CD4-positive, alpha-beta memory T cell (primary cell): ENCODE results near the gene KLHL4. TPM values are rescaled to one million over a fixed set of nuclear protein-coding genes. Genes with fewer than 3 reads are reported as not detected.
"Not testable (repeated sequence)": the region's sequence is repeated elsewhere in the genome, so short reads cannot be mapped to it uniquely, and the experiment has no call there.

Source experiments
- CTCF ChIA-PET: fragments of 350-600 bp; sonication (Branson Sonifier 250); formaldehyde crosslinking; loops from one replicate; lab custom pipeline; 2021; ENCODE audit warnings: inconsistent platforms; ENCODE audit not compliant: partially characterized antibody; lab: Charles Lee
- POLR2A ChIA-PET: fragments of 350-600 bp; sonication (Branson Sonifier 250); formaldehyde crosslinking; loops from one replicate; lab custom pipeline; 2021; ENCODE audit not compliant: partially characterized antibody; lab: Charles Lee
- DNase-seq, 5 donors: peaks; one replicate each; pipeline versions ENCODE4 v3.0.0 to v3.0.0-alpha.2; 2020 to 2022; ENCODE audit warnings: mixed read lengths in 1 of 5
- H3K27ac ChIP-seq: one replicate; pipeline ENCODE4 v1.7.0; 2013; ENCODE audit warnings: low read depth, low read length
- H3K27me3 ChIP-seq: 2 replicates; pipeline ENCODE4 v1.7.0; 2013; ENCODE audit warnings: mild to moderate bottlenecking, low read length, moderate library complexity; ENCODE audit not compliant: insufficient read depth
- H3K36me3 ChIP-seq: 2 replicates; pipeline ENCODE4 v1.7.0; 2013; ENCODE audit warnings: mild to moderate bottlenecking, low read length, moderate library complexity; ENCODE audit not compliant: insufficient read depth
- H3K4me1 ChIP-seq: 2 replicates; pipeline ENCODE4 v1.7.0; 2013; ENCODE audit warnings: mild to moderate bottlenecking, low read length, moderate library complexity; ENCODE audit not compliant: insufficient read depth
- H3K4me3 ChIP-seq, 2 donors: one replicate each; pipeline ENCODE4 v1.7.0; 2013; ENCODE audit warnings: low read length in 2 of 2, mild to moderate bottlenecking in 1 of 2
- H3K9me3 ChIP-seq, 2 donors: one replicate each; pipeline ENCODE4 v1.7.0; 2013; ENCODE audit warnings: low read length in 2 of 2, control low read depth in 1 of 2; ENCODE audit not compliant: control insufficient read depth in 1 of 2
- H3K27ac Mint-ChIP-seq, 7 donors: one replicate each; pipeline ENCODE4 v1.8.0; 2020 to 2021; ENCODE audit warnings: mixed read lengths in 7 of 7, mild to moderate bottlenecking in 6 of 7, inconsistent platforms in 3 of 7, moderate library complexity in 3 of 7
- H3K27me3 Mint-ChIP-seq, 2 donors: one replicate each; pipeline ENCODE4 v1.8.0; 2020 to 2021; ENCODE audit warnings: mixed read lengths in 2 of 2
- H3K36me3 Mint-ChIP-seq, 2 donors: one replicate each; pipeline ENCODE4 v1.8.0; 2020 to 2021; ENCODE audit warnings: mixed read lengths in 2 of 2, inconsistent platforms in 1 of 2, mild to moderate bottlenecking in 1 of 2
- H3K4me1 Mint-ChIP-seq, 4 donors: one replicate each; pipeline ENCODE4 v1.8.0; 2020 to 2021; ENCODE audit warnings: mixed read lengths in 4 of 4, mild to moderate bottlenecking in 1 of 4
- H3K4me3 Mint-ChIP-seq, 8 donors: one replicate each; pipeline ENCODE4 v1.8.0; 2020 to 2021; ENCODE audit warnings: mixed read lengths in 8 of 8, mild to moderate bottlenecking in 7 of 8, moderate library complexity in 6 of 8, inconsistent platforms in 3 of 8
- H3K9me3 Mint-ChIP-seq, 8 donors: one replicate each; pipeline ENCODE4 v1.8.0; 2020 to 2021; ENCODE audit warnings: mixed read lengths in 8 of 8, mild to moderate bottlenecking in 5 of 8, inconsistent platforms in 3 of 8, moderate library complexity in 1 of 8
- intact Hi-C: fragments of 100-400 bp; cut with micrococcal nuclease; formaldehyde crosslinking; loops from one replicate; pipeline ENCODE4 v1.15.1; 2023
- polyA plus RNA-seq, 2 donors: library from polyadenylated mRNA; unstranded; fragments of 300-500 nt; fragmentation: Illumina TruSeq; gene quantifications; one replicate each; pipeline ENCODE4 v1.2.3, GENCODE V29; 2021
- total RNA-seq, 2 experiments: library from RNA; stranded (reverse); gene quantifications; one replicate each; pipeline ENCODE4 v1.2.3, GENCODE V29; 2021

The KLHL4 gene
- total and polyA plus RNA-seq, 4 experiments from 2014 or later: 0.14 to 0.30 TPM; not detected in 2

- no peaks in the 10 kb centered on the region for H3K36me3 Mint-ChIP-seq
- H3K4me3 Mint-ChIP-seq: no peak overlapping the region
- Histone ChIP-seq H3K27ac (no peak overlapping the region), H3K4me1 (no peaks in the 10 kb centered on the region), H3K9me3 (no peaks in the 10 kb centered on the region), H3K36me3 (no peaks in the 10 kb centered on the region), H3K4me3 (no peak overlapping the region), H3K27me3 (no peaks in the 10 kb centered on the region)
- intact Hi-C loops: no loop called here
- peaks cover 0 to 5% (median 0%) of the 10 kb centered on the region in 8 donors for H3K9me3 Mint-ChIP-seq
- POLR2A ChIA-PET: no interaction called here
- no peak overlapping the region for H3K27ac Mint-ChIP-seq
- CTCF ChIA-PET: no interaction called here
- H3K4me1 Mint-ChIP-seq: no peaks in the 10 kb centered on the region
- no peak for DNase-seq
- H3K27me3 Mint-ChIP-seq: no peaks in the 10 kb centered on the region
These were observed 185.2 kb downstream of the KLHL4 start for GRCh38 chrX:87702795-87703194.

GRCh38 chrX:87703469-87703868, 185.9 kb downstream of the KLHL4 start:
- H3K4me1 Mint-ChIP-seq, CTCF ChIA-PET, DNase-seq, intact Hi-C loops, H3K4me1 ChIP-seq, H3K27ac Mint-ChIP-seq, POLR2A ChIA-PET, H3K4me3 ChIP-seq, H3K27me3 ChIP-seq, H3K27me3 Mint-ChIP-seq, H3K9me3 ChIP-seq, H3K36me3 ChIP-seq, H3K4me3 Mint-ChIP-seq, H3K36me3 Mint-ChIP-seq, H3K27ac ChIP-seq: not testable (repeated sequence)
- H3K9me3 Mint-ChIP-seq: peaks cover 0 to 11% (median 1%) of the 10 kb centered on the region in 8 donors

GRCh38 chrX:87706134-87706533, 188.5 kb downstream of the KLHL4 start:
- Mint-ChIP-seq H3K4me3 (no peak overlapping the region), H3K9me3 (peaks cover 0 to 19% (median 7%) of the 10 kb centered on the region in 8 donors), H3K27ac (no peak overlapping the region), H3K36me3 (no peaks in the 10 kb centered on the region), H3K4me1 (no peaks in the 10 kb centered on the region), H3K27me3 (no peaks in the 10 kb centered on the region)
- no peak overlapping the region for H3K4me3 ChIP-seq
- H3K36me3 ChIP-seq: no peaks in the 10 kb centered on the region
- intact Hi-C loops: no loop called here
- no peaks in the 10 kb centered on the region for H3K27me3 ChIP-seq
- H3K4me1 ChIP-seq: no peaks in the 10 kb centered on the region
- H3K27ac ChIP-seq: no peak overlapping the region
- POLR2A ChIA-PET: no interaction called here
- H3K9me3 ChIP-seq: no peaks in the 10 kb centered on the region
- no peak for DNase-seq
- CTCF ChIA-PET: no interaction called here

- no peaks in the 10 kb centered on the region for H3K36me3 Mint-ChIP-seq
- H3K9me3 Mint-ChIP-seq: peaks cover 0 to 22% (median 7%) of the 10 kb centered on the region in 8 donors
- Histone ChIP-seq H3K36me3 (no peaks in the 10 kb centered on the region), H3K27me3 (no peaks in the 10 kb centered on the region), H3K27ac (no peak overlapping the region), H3K4me1 (no peaks in the 10 kb centered on the region), H3K4me3 (no peak overlapping the region), H3K9me3 (no peaks in the 10 kb centered on the region)
- DNase-seq: no peak
- H3K27ac Mint-ChIP-seq: no peak overlapping the region
- intact Hi-C loops: no loop called here
- ChIA-PET POLR2A (no interaction called here), CTCF (no interaction called here)
- no peak overlapping the region for H3K4me3 Mint-ChIP-seq
- H3K4me1 Mint-ChIP-seq: no peaks in the 10 kb centered on the region
- no peaks in the 10 kb centered on the region for H3K27me3 Mint-ChIP-seq
These were observed 193.0 kb downstream of the KLHL4 start for GRCh38 chrX:87710580-87710979.
